Neural cell (in vitro differentiated cells): ENCODE data around the gene ZSCAN2. TPM values are rescaled to one million over a fixed set of nuclear protein-coding genes. Genes with fewer than 3 reads are reported as not detected.

ENCODE experiments used
- H2AFZ ChIP-seq: fragments of 200-600, 300-800 bp; sonication (generic), shearing (Covaris generic); 2 replicates; pipeline ENCODE4 v1.6.0; 2014; ENCODE audit warnings: low read depth, mild to moderate bottlenecking, antibody characterized with exemption, low read length, moderate library complexity
- H3F3A ChIP-seq: fragments of 200-600 bp; shearing (Covaris generic); 2 replicates; pipeline ENCODE4 v1.6.1; 2016; ENCODE audit warnings: mild to moderate bottlenecking, moderate library complexity, mixed read lengths, antibody characterized with exemption, low read length; ENCODE audit not compliant: insufficient read depth, poor library complexity, severe bottlenecking
- H3K27ac ChIP-seq: fragments of 200-600, 300-800 bp; sonication (generic), shearing (Covaris generic); 2 replicates; pipeline ENCODE4 v1.5.1; 2014; ENCODE audit warnings: mild to moderate bottlenecking, low read length, moderate library complexity
- H3K27me3 ChIP-seq: fragments of 300-800, 200-600 bp; sonication (generic), shearing (Covaris generic); 2 replicates; pipeline ENCODE4 v1.6.0; 2014; ENCODE audit warnings: mild to moderate bottlenecking, low read depth, low read length, moderate library complexity; ENCODE audit not compliant: insufficient read depth
- H3K36me3 ChIP-seq: fragments of 300-800, 200-600 bp; sonication (generic), shearing (Covaris generic); 2 replicates; pipeline ENCODE4 v1.5.1; 2014; ENCODE audit warnings: mild to moderate bottlenecking, antibody characterized with exemption, low read length, moderate library complexity; ENCODE audit not compliant: insufficient read depth
- H3K4me2 ChIP-seq: fragments of 300-800, 200-600 bp; sonication (generic), shearing (Covaris generic); 2 replicates; pipeline ENCODE4 v1.6.0; 2014; ENCODE audit warnings: mild to moderate bottlenecking, low read length
- H3K4me3 ChIP-seq: fragments of 300-800, 200-600 bp; sonication (generic), shearing (Covaris generic); 2 replicates; pipeline ENCODE4 v1.5.1; 2014; ENCODE audit warnings: mild to moderate bottlenecking, low read length, moderate library complexity
- H3K79me2 ChIP-seq: fragments of 200-600 bp; shearing (Covaris generic); replicated peaks from 2 replicates; pipeline ENCODE4 v1.6.0; 2014; ENCODE audit warnings: mild to moderate bottlenecking, low read length, moderate library complexity; ENCODE audit not compliant: insufficient read depth
- H3K9ac ChIP-seq: fragments of 300-800, 200-600 bp; sonication (generic), shearing (Covaris generic); 2 replicates; pipeline ENCODE4 v1.6.1; 2016; ENCODE audit warnings: mild to moderate bottlenecking, low read length, mixed read lengths
- H3K9me2 ChIP-seq: fragments of 200-600 bp; shearing (Covaris generic); 2 replicates; pipeline ENCODE4 v1.6.1; 2016; ENCODE audit warnings: mild to moderate bottlenecking, low read length, mixed read lengths; ENCODE audit not compliant: insufficient read depth
- H3K9me3 ChIP-seq: fragments of 200-600, 300-800 bp; sonication (generic), shearing (Covaris generic); 2 replicates; pipeline ENCODE4 v1.6.1; 2016; ENCODE audit warnings: mild to moderate bottlenecking, mixed run types, low read length, moderate library complexity, mixed read lengths
- H4K20me1 ChIP-seq: fragments of 200-600 bp; shearing (Covaris generic); 2 replicates; pipeline ENCODE4 v1.6.1; 2016; ENCODE audit warnings: mild to moderate bottlenecking, mixed run types; ENCODE audit not compliant: insufficient read depth
- CTCF ChIP-seq: fragments of 450-650 bp; IDR thresholded peaks from 2 replicates; pipeline ENCODE4 v1.5.1; 2014; ENCODE audit warnings: antibody characterized with exemption, mild to moderate bottlenecking, moderate library complexity; ENCODE audit not compliant: poor library complexity, severe bottlenecking
- EP300 ChIP-seq: fragments of 450-650 bp; conservative IDR thresholded peaks from 2 replicates; pipeline ENCODE4 v1.6.1; 2014; ENCODE audit warnings: antibody characterized with exemption, mild to moderate bottlenecking, moderate library complexity; ENCODE audit not compliant: poor library complexity, severe bottlenecking
- EZH2 ChIP-seq: fragments of 200-600, 300-800 bp; shearing (Covaris generic), sonication (generic); IDR thresholded peaks from 2 replicates; pipeline ENCODE4 v1.6.1; 2014; ENCODE audit warnings: antibody characterized with exemption, low read length, borderline replicate concordance, mild to moderate bottlenecking; ENCODE audit not compliant: insufficient read depth, poor library complexity, severe bottlenecking
- MXI1 ChIP-seq: fragments of 450-650 bp; conservative IDR thresholded peaks from 2 replicates; pipeline ENCODE4 v1.6.1; 2014; ENCODE audit warnings: antibody characterized with exemption, mild to moderate bottlenecking; ENCODE audit not compliant: poor library complexity, severe bottlenecking
- POLR2AphosphoS5 ChIP-seq: IDR thresholded peaks from 2 replicates; pipeline ENCODE4 v1.6.1; 2012
- RAD21 ChIP-seq: fragments of 450-650 bp; conservative IDR thresholded peaks from 2 replicates; pipeline ENCODE4 v1.6.1; 2014; ENCODE audit warnings: antibody characterized with exemption, mild to moderate bottlenecking, moderate library complexity
- REST ChIP-seq: IDR thresholded peaks from 2 replicates; pipeline ENCODE4 v1.6.1; 2012; ENCODE audit warnings: borderline replicate concordance
- SMC3 ChIP-seq: fragments of 450-650 bp; conservative IDR thresholded peaks from 2 replicates; pipeline ENCODE4 v1.6.1; 2014; ENCODE audit warnings: antibody characterized with exemption, mild to moderate bottlenecking, moderate library complexity; ENCODE audit not compliant: poor library complexity
- TAF1 ChIP-seq: IDR thresholded peaks from 2 replicates; pipeline ENCODE4 v1.6.1; 2012; ENCODE audit warnings: low read depth
- polyA plus RNA-seq: library from polyadenylated mRNA; depleted of rRNA; stranded (reverse); fragments of >200 nt; gene quantifications from 2 replicates; pipeline ENCODE4 v1.2.3, GENCODE V29; 2014

Gene ZSCAN2
- polyA plus RNA-seq, 1 donor from 2014 or later = 55.6 TPM

- Histone ChIP-seq H3K9ac (no peak overlapping the region), H3K4me2 (no peak overlapping the region), H4K20me1 (peaks cover 6% of the 10 kb centered on the region), H3K4me3 (no peak overlapping the region), H3K79me2 (peaks cover 46% of the 10 kb centered on the region), H3F3A (no peaks in the 10 kb centered on the region), H3K9me2 (no peaks in the 10 kb centered on the region), H2AFZ (no peak overlapping the region), H3K27ac (no peak overlapping the region), H3K9me3 (no peaks in the 10 kb centered on the region), H3K36me3 (no peaks in the 10 kb centered on the region), H3K27me3 (no peaks in the 10 kb centered on the region)
- no peak for TF ChIP-seq EP300
- TF ChIP-seq REST = no peak
- TF ChIP-seq MXI1 = no peak
- no peak for TF ChIP-seq EZH2
- TF ChIP-seq CTCF = no peak
- no peak for TF ChIP-seq SMC3
- TF ChIP-seq POLR2AphosphoS5 = no peak
- no peak for TF ChIP-seq TAF1
- TF ChIP-seq RAD21 = no peak
Measured at GRCh38 chr15:84611631-84612030, 10.8 kb downstream of the ZSCAN2 start.

GRCh38 chr15:84616235-84616634 is 15.4 kb downstream of the ZSCAN2 start:
- no peak for TF ChIP-seq MXI1
- TF ChIP-seq POLR2AphosphoS5 = no peak
- no peak for TF ChIP-seq EZH2
- no peak for TF ChIP-seq TAF1
- Histone ChIP-seq H3K9me3 (peaks cover 7% of the 10 kb centered on the region), H3K4me3 (no peak overlapping the region), H2AFZ (no peak overlapping the region), H3K9ac (no peak overlapping the region), H3K4me2 (no peak overlapping the region), H3K79me2 (peaks cover 27% of the 10 kb centered on the region), H3K36me3 (peaks cover 9% of the 10 kb centered on the region), H3K9me2 (no peaks in the 10 kb centered on the region), H3K27me3 (no peaks in the 10 kb centered on the region), H4K20me1 (no peaks in the 10 kb centered on the region), H3K27ac (no peak overlapping the region), H3F3A (no peaks in the 10 kb centered on the region)

- Histone ChIP-seq H3K79me2 (peaks cover 16% of the 10 kb centered on the region), H3F3A (no peaks in the 10 kb centered on the region), H3K27me3 (no peaks in the 10 kb centered on the region), H2AFZ (no peak overlapping the region), H3K36me3 (peaks cover 28% of the 10 kb centered on the region), H3K9ac (no peak overlapping the region), H3K4me2 (no peak overlapping the region), H3K4me3 (no peak overlapping the region), H3K9me3 (peaks cover 21% of the 10 kb centered on the region), H3K9me2 (no peaks in the 10 kb centered on the region), H3K27ac (no peak overlapping the region), H4K20me1 (no peaks in the 10 kb centered on the region)
- TF ChIP-seq POLR2AphosphoS5 = no peak
- no peak for TF ChIP-seq TAF1
- no peak for TF ChIP-seq MXI1
- TF ChIP-seq CTCF = no peak
- no peak for TF ChIP-seq REST
- TF ChIP-seq SMC3 = no peak
- no peak for TF ChIP-seq EP300
- no peak for TF ChIP-seq RAD21
- no peak for TF ChIP-seq EZH2
Measured at GRCh38 chr15:84620626-84621025, 19.8 kb downstream of the ZSCAN2 start.
